HG02973 (cell line): ENCODE results near the gene ATP6V0A4.
"Not testable (repeated sequence)": the region's sequence is repeated elsewhere in the genome, so short reads cannot be mapped to it uniquely, and the experiment has no call there.

Experiments
- ATAC-seq: cut with Tn5 transposase; IDR thresholded peaks from one replicate; pipeline ENCODE4 v1.9.1; 2021; ENCODE audit warnings: moderate library complexity; ENCODE audit not compliant: unreplicated experiment

Gene ATP6V0A4

DNA sequence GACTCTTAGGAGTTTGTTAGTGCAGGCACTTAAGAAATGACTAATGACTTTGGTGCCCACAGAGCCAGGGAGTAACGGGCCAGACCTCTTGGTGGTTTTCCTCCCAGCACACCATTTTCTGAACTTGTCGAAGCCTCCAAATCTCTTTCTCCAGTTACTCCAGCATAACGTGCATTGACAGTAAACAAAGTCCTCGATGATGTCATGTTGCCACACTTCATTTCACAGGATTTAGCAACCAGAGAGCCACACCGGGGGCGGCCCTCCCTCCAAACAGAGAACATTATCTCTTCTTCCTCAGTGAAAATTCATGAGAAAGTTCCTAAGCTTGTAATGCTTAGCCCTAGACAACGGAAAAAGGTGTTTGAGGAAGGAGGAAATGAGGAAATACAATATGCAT, 92.8 kb downstream of the ATP6V0A4 start:
- no peak for ATAC-seq

GRCh38 chr7:138701537-138701923, 96.5 kb downstream of the ATP6V0A4 start:
- no peak for ATAC-seq

DNA sequence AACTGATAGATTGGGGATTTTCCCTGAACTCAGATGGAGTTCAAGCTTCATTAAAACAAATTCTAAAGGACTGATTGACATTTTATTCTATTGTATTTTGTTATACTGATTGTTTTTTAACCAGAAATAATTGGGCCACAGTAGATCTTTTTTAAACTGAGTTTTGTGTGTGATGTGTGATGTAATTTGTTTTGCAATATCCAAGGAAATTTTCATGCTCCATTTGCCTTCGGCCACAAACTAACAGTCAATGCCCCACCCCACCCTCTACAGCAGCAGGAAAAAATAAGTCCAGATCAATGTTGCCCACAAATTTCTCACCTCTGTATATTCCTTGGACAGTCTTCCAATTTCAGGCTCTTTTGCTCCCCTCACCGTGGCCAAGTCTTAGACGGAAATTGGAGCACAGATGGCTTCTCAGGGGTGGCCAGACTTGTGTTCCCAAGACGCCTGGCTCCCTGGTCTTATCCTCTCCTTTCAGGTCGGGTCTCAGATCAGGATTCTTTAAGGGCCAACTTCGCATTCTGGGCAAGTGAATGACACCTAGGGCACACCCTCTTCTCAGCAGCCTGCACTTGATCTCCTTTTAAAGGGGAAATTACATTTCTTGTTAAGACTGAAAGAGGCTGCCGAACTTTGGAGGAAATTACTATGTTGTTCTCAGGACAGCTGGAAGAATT, 97.0 kb downstream of the ATP6V0A4 start, which contains the start of gene SVOPL:
Gene SVOPL, minus strand, starts transcription at position 506 of the 680 bp plus-strand sequence. CDS start 22,317 bp downstream, outside the sequence.
- no peak for ATAC-seq

DNA sequence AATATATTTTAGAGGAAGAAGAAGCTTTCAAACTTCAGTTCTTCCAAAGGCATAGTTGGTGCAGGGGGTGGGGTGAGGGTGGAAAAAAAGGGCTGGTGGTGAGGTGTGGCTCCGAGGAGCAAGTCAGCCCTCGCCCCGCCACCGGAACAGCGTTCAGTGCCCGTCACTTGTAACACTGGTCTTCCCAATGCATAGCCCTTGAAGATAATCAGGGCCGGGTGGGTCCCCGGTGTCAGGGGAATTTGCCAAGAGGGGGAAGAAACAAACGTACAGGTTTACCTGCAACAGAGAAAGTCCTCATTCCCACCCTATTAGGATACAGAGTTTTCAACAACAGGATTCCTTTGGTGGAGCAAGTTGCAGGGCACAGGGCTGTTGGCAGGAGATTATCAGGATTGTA, 98.3 kb downstream of the ATP6V0A4 start:
- no peak for ATAC-seq

- ATAC-seq = no peak
Observed at GRCh38 chr7:138698281-138698680, 99.7 kb downstream of the ATP6V0A4 start.

GRCh38 chr7:138697535-138698182, 100.3 kb downstream of the ATP6V0A4 start:
- ATAC-seq = no peak

DNA sequence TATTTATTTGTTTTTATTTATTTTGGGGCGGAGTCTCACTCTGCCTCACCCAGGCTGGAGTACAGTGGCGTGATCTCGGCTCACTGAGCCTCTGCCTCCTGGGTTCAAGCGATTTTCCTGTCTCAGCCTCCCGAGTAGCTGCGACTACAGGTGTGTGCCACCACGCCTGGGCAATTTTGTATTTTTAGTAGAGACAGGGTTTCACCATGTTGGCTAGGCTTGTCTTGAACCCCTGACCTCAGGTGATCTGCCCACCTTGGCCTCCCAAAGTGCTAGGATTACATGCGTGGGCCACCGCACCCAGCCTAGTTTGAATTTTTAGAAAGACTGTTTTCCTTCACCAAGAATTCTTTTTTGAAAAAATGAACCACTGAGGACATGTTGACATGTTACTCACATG, 102.2 kb downstream of the ATP6V0A4 start:
- ATAC-seq = not testable (repeated sequence)

DNA sequence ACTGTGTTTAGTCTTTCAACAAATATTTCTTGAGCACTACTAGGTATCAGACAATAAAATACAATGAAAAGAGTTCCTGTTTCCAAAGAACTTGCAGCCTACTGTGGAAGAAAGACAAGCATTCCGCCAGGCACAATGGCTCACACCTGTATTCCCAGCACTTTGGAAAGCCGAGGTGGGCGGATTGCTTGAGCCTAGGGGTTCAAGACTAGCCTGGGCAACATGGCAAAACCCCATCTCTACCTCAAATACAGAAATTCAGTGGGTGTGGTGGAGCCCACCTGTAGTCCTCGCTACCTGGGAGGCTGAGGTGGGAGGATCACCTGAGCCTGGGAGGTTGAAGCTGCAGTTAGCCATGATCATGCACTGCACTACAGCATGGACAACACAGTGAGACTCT, 102.9 kb downstream of the ATP6V0A4 start:
- ATAC-seq = no peak

DNA sequence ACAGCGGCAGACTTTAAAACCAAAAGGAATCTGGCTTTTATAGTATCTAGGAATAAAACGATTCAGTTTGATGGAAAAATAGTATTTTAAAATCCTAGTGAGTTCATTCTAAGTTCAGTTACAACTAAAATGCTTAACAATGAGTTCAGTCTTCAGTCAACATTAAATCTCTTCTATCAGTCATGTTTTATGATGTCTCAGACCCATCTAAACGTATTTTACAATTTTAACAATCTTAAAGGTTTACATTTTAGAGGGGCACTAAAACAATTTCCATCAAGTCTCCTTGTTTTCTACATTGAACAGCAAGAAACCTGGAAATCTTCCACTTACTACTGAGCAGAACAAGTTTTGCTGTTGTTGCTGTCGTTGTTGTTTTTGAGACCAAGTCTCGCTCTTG, 106.8 kb downstream of the ATP6V0A4 start:
- ATAC-seq = no peak

DNA sequence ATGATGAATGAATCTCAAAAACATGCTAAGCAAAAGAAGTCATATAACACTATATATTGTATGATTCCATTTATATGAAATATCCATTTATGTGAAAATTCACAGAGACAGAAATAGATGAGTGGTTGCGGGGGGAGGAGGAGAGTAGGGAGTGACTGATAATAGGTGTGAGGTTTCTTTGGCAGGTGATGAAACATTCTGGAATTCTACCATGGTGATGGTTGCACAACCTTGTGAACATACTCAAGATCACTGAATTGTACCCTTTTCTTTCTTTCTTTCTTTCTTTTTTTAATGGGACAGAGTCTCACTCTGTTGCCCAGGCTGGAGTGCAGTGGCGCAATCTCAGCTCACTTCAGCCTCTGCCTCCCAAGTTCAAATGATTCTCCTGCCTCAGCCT, 107.5 kb downstream of the ATP6V0A4 start:
- ATAC-seq = no peak

DNA sequence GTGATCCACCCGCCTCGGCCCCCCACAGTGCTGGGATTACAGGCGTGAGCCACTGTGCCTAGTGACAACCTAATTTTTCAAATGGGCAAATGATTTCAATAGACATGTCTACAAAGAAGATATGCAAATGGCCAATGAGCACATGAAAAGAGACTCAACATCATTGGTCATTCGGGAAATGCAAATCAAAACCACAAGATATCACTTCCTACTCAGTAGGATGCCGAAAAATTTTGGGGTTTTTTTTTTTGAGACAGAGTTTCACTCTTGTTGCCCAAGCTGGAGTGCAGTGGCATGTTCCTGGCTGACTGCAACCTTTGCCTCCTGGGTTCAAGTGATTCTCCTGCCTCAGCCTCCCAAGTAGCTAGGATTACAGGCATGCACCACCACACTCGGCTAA, 110.0 kb downstream of the ATP6V0A4 start:
- ATAC-seq = not testable (repeated sequence)

GRCh38 chr7:138684340-138684739, 113.7 kb downstream of the ATP6V0A4 start:
- ATAC-seq = no peak

DNA sequence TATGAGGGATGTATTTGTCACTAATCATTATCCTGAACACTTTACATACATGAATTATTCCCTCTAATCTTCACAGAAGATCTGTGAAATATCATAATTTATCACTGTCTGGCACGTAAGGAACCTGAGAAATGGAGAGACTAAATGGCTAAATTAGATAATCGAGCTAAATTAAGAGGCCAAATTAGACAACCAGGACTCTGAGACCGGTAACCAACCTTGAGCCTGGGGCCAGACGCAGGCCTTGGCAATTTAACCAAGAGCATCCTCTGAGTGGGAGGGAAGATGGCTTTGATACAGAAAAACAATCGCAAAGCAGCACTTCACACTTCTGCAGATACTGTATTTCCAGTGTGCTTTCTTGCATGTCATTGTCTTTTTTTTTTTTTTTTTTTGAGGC, 118.2 kb downstream of the ATP6V0A4 start:
- ATAC-seq = no peak

- ATAC-seq = no peak
Observed at GRCh38 chr7:138670594-138670993, 127.4 kb downstream of the ATP6V0A4 start.

DNA sequence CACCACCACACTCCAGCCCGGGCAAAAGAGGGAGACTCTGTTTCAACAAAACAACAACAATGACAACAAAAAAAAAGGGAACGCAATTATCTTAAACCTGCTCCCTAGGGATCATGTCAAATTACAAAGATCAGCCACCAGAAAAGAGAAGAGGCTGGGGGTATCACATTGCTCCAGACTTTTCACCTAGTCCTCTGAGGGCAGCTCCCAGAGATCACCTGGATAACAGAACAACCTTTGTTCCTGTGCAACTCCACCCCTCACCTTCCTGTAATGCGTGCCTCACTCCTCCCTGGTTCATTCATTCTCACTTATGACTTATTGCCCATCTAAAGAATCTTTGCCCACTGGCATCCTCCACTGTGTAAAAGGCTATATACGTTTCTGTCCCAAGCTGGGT, 128.6 kb downstream of the ATP6V0A4 start:
- no peak for ATAC-seq

DNA sequence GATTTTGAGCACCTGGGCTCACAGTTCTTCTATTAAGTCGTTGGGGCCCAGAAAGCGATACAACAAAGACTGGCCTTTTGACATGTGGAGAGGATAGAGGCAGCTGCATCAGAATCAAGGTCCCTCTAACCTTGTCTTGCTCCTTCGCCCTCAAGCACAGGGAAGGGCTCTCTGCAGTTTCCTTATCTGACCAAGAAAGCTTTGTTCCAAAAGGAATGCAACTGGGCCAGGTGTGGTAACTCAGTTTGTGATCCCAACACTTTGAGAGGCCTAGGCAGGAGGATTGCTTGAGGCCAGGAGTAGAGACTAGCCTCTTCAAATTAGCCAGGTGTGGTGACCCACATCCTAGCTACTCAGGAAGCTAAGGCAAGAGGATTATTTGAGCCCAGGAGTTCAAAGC, 129.1 kb downstream of the ATP6V0A4 start:
- ATAC-seq = no peak

- ATAC-seq = no peak
Observed at GRCh38 chr7:138668229-138668596, 129.8 kb downstream of the ATP6V0A4 start.

- ATAC-seq = no peak
Observed at GRCh38 chr7:138667535-138668228, 130.3 kb downstream of the ATP6V0A4 start.

DNA sequence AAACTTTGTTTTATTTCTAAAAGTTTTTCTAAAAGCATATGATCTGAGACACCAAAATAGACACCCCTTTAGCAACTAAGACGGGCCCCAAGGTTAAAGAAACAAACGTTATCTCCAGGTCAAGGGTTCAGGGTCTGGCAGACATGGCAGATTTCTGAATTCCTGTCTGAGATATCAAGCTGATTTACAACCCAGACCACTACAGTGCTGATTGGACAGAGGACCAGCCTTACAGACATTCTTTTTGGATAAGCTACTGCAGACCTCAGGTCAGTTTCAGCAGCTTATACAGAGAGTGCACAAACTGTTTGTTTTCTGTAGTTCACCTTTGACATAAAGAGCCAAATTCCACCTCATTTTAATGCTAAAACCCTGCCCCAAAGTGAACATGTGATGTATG, 131.6 kb downstream of the ATP6V0A4 start:
- no peak for ATAC-seq

DNA sequence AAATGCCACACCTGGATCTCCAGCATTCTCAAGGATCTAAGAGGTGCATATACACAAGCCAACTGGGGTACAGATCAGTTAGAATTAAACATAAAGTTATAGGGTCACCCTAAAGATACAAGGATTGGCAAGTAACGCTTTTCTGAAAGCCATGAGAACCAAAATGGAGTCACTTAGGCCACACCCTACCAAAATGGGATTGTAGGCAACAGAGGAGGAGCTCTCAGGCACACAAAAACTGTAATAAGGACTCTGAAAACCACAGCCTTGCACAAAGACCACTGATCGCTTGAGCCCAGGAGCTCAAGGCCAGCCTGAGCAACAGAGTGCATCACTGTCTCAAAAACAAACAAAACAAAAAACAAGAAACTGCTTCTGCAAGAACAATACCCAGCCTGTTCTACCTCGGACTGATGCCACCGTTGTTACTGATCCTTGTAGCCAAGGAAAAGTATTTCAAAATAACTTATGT, 132.3 kb downstream of the ATP6V0A4 start:
- ATAC-seq = no peak

GRCh38 chr7:138665249-138665648, 132.7 kb downstream of the ATP6V0A4 start:
- ATAC-seq = no peak
